ENCODE measurements around the gene NID1.
"Not testable (repeated sequence)": the region's sequence is repeated elsewhere in the genome, so short reads cannot be mapped to it uniquely, and the experiment has no call there.

Gene NID1

GRCh38 chr1:236064674-236065508 is at the start of gene NID1:
NID1 (minus strand) TSS chr1:236065090; CDS start chr1:236065079, 11 bp downstream.
- DNase-seq, result peak; percentile 38

GRCh38 chr1:236114076-236114747 is 49.3 kb upstream of the NID1 start:
- DNase-seq, result no peak

- DNase-seq, result no peak
Observed at GRCh38 chr1:236113324-236114032, 48.6 kb upstream of the NID1 start.

GRCh38 chr1:236112332-236112627 is 47.4 kb upstream of the NID1 start:
- no peak for DNase-seq

- no peak for DNase-seq
Observed at GRCh38 chr1:236111527-236112331, 46.8 kb upstream of the NID1 start.

GRCh38 chr1:236110137-236110536 is 45.2 kb upstream of the NID1 start:
- DNase-seq, result no peak

- no peak for DNase-seq
Observed at GRCh38 chr1:236108027-236108648, 43.2 kb upstream of the NID1 start.

GRCh38 chr1:236107121-236107907 is 42.4 kb upstream of the NID1 start:
- no peak for DNase-seq

- peak; percentile 77 for DNase-seq
Observed at GRCh38 chr1:236103646-236104218, 38.8 kb upstream of the NID1 start.

- no peak for DNase-seq
Observed at GRCh38 chr1:236103059-236103458, 38.2 kb upstream of the NID1 start.

- DNase-seq, result no peak
Observed at GRCh38 chr1:236102611-236103010, 37.7 kb upstream of the NID1 start.

- DNase-seq, result no peak
Observed at GRCh38 chr1:236101233-236102200, 36.6 kb upstream of the NID1 start.

GRCh38 chr1:236100799-236101198 is 35.9 kb upstream of the NID1 start:
- DNase-seq, result no peak

- no peak for DNase-seq
Observed at GRCh38 chr1:236099355-236099974, 34.6 kb upstream of the NID1 start.

GRCh38 chr1:236098267-236098666 is 33.4 kb upstream of the NID1 start:
- no peak for DNase-seq

- not testable (repeated sequence) for DNase-seq
Observed at GRCh38 chr1:236096660-236097482, 32.0 kb upstream of the NID1 start.

- no peak for DNase-seq
Observed at GRCh38 chr1:236095705-236096520, 31.0 kb upstream of the NID1 start.

GRCh38 chr1:236092899-236093298 is 28.0 kb upstream of the NID1 start:
- DNase-seq, result no peak
